PC-3 (cell line): ENCODE results near the gene NSMF.

Experiments
- CTCF ChIP-seq: fragments of 300-600 bp; sonication (generic); conservative IDR thresholded peaks from 2 replicates; pipeline ENCODE4 v1.5.1; 2017; ENCODE audit warnings: antibody characterized with exemption, low read depth, mild to moderate bottlenecking, low read length
- EZH2 ChIP-seq: fragments of 300-600 bp; sonication (generic); IDR thresholded peaks from one replicate; pipeline ENCODE4 v1.6.1; 2017; ENCODE audit warnings: antibody characterized with exemption, mild to moderate bottlenecking, low read length; ENCODE audit not compliant: unreplicated experiment
- EZH2phosphoT487 ChIP-seq: fragments of 300-600 bp; sonication (generic); IDR thresholded peaks from 2 replicates; pipeline ENCODE4 v1.6.1; 2018; ENCODE audit warnings: mild to moderate bottlenecking, antibody characterized with exemption, low read length, borderline replicate concordance

- TF ChIP-seq EZH2 (no peak), CTCF (peak; percentile 42; the same call in 1 of the 2 replicates), EZH2phosphoT487 (no peak)
Observed at GRCh38 chr9:137422604-137423513, 36.3 kb downstream of the NSMF start, which contains the start of the genes EXD3 and NOXA1.
